Activated T-cell treated with anti-CD3 and anti-CD28 coated beads, Interleukin-2, amount 50 U/mL, for 72 hours (primary cell): Measurements from ENCODE around the gene NPHS2. TPM values are rescaled to one million over a fixed set of nuclear protein-coding genes. Genes with fewer than 3 reads are reported as not detected.
A peak's percentile ranks its signal among the peaks of the same experiment; 100 is the strongest.
"Not testable (repeated sequence)": the region's sequence is repeated elsewhere in the genome, so short reads cannot be mapped to it uniquely, and the experiment has no call there.

Source experiments
- ATAC-seq, 2 donors: fragments of 150-1000 bp; cut with Tn5 transposase; replicated peaks in 1 of 2; 2 replicates each; pipeline ENCODE4 v1.10.0; 2021; ENCODE audit warnings: moderate library complexity in 2 of 2, mild to moderate bottlenecking in 1 of 2
- DNase-seq, 2 donors: peaks; one replicate each; pipeline ENCODE4 v3.0.0; 2021 to 2022; ENCODE audit warnings: mixed read lengths in 1 of 2
- H3K27ac Mint-ChIP-seq: one replicate; pipeline ENCODE4 v1.8.0; 2022; ENCODE audit warnings: mild to moderate bottlenecking, moderate library complexity, mixed read lengths
- H3K27me3 Mint-ChIP-seq: one replicate; pipeline ENCODE4 v1.8.0; 2022; ENCODE audit warnings: low read depth, mixed read lengths
- H3K36me3 Mint-ChIP-seq, 2 donors: one replicate each; pipeline ENCODE4 v1.8.0; 2022; ENCODE audit warnings: mixed read lengths in 2 of 2, mild to moderate bottlenecking in 1 of 2; ENCODE audit not compliant: insufficient read depth in 2 of 2
- H3K4me1 Mint-ChIP-seq: one replicate; pipeline ENCODE4 v1.8.0; 2022; ENCODE audit warnings: low read depth, mixed read lengths
- H3K4me3 Mint-ChIP-seq, 2 donors: one replicate each; pipeline ENCODE4 v1.8.0; 2022; ENCODE audit warnings: mild to moderate bottlenecking in 2 of 2, mixed read lengths in 2 of 2, moderate library complexity in 2 of 2
- H3K9me3 Mint-ChIP-seq, 2 donors: one replicate each; pipeline ENCODE4 v1.8.0; 2022; ENCODE audit warnings: mixed read lengths in 2 of 2
- total RNA-seq, 2 donors: library from RNA; stranded (reverse); gene quantifications; one replicate each; pipeline ENCODE4 v1.2.3, GENCODE V29; 2022

NPHS2 gene
- total RNA-seq, 2 donors from 2014 or later, result not detected

DNA sequence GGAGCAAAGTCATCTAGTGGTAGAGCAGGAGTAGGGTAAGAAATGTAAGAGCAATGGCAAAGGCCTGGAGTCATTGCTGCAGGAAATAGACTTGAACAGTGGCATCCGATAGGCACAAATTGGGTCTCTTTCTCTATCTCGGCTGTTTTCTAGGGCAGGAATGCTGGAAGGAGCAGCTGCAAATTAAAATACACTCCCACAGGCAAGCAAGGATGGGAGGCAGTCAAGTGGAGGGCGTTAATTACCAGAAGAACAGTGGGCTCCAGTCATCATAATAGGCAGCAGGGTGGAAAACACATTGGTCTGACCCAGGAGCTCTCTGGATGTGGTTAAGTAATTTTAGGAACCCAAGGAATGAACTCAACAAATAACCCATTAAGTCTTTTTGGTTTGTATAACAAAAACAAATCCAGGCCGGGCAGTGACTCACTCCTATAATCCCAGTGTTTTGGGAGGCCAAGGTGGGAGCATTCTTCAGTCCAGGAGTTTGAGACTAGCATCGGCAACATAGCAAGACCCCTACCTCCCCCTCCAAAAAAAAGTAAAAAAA lies 8.1 kb upstream of the NPHS2 start:
- no peaks in the 10 kb centered on the region for H3K9me3 Mint-ChIP-seq
- no peaks in the 10 kb centered on the region for H3K4me1 Mint-ChIP-seq
- H3K27me3 Mint-ChIP-seq, result peaks cover 47% of the 10 kb centered on the region
- ATAC-seq, result no peak
- no peak overlapping the region for H3K27ac Mint-ChIP-seq
- H3K36me3 Mint-ChIP-seq, result no peaks in the 10 kb centered on the region
- DNase-seq, result no peak
- H3K4me3 Mint-ChIP-seq, result no peak overlapping the region

GRCh38 chr1:179576509-179576908 lies 761 bp upstream of the NPHS2 start:
- Mint-ChIP-seq H3K36me3 (peaks cover 0 to 2% of the 10 kb centered on the region in 2 donors), H3K9me3 (no peaks in the 10 kb centered on the region), H3K4me1 (peaks cover 8% of the 10 kb centered on the region), H3K27ac (no peak overlapping the region), H3K27me3 (peaks cover 48% of the 10 kb centered on the region), H3K4me3 (peak overlapping the region in 1 of 2 donors; percentile 19)
- ATAC-seq, result no peak
- no peak for DNase-seq

GRCh38 chr1:179558078-179558477 lies 17.7 kb downstream of the NPHS2 start:
- DNase-seq (no peak), ATAC-seq (peak in 1 of 2 donors; percentile 49)
- H3K27ac Mint-ChIP-seq, result no peak overlapping the region
- no peaks in the 10 kb centered on the region for H3K9me3 Mint-ChIP-seq
- H3K27me3 Mint-ChIP-seq, result no peaks in the 10 kb centered on the region
- H3K4me3 Mint-ChIP-seq, result no peak overlapping the region
- H3K36me3 Mint-ChIP-seq, result no peaks in the 10 kb centered on the region
- no peaks in the 10 kb centered on the region for H3K4me1 Mint-ChIP-seq

- H3K9me3 Mint-ChIP-seq, result no peaks in the 10 kb centered on the region
- H3K4me3 Mint-ChIP-seq, result no peak overlapping the region
- H3K36me3 Mint-ChIP-seq, result no peaks in the 10 kb centered on the region
- H3K27ac Mint-ChIP-seq, result no peak overlapping the region
- DNase-seq (no peak), ATAC-seq (no peak)
- no peaks in the 10 kb centered on the region for H3K27me3 Mint-ChIP-seq
- no peaks in the 10 kb centered on the region for H3K4me1 Mint-ChIP-seq
Observed at GRCh38 chr1:179554427-179554826, 21.3 kb downstream of the NPHS2 start.

- no peaks in the 10 kb centered on the region for H3K27me3 Mint-ChIP-seq
- no peak for DNase-seq
Observed at GRCh38 chr1:179550746-179551682, 24.7 kb downstream of the NPHS2 start.

GRCh38 chr1:179549368-179549700 lies 26.4 kb downstream of the NPHS2 start:
- no peak overlapping the region for H3K27ac Mint-ChIP-seq
- no peaks in the 10 kb centered on the region for H3K27me3 Mint-ChIP-seq
- H3K9me3 Mint-ChIP-seq, result no peaks in the 10 kb centered on the region
- no peaks in the 10 kb centered on the region for H3K4me1 Mint-ChIP-seq
- no peak overlapping the region for H3K4me3 Mint-ChIP-seq
- no peaks in the 10 kb centered on the region for H3K36me3 Mint-ChIP-seq
- DNase-seq (no peak), ATAC-seq (no peak)

More at GRCh38 chr1:179550746-179551682, 24.7 kb downstream of the NPHS2 start:
- Mint-ChIP-seq H3K4me1 (no peaks in the 10 kb centered on the region), H3K36me3 (no peaks in the 10 kb centered on the region), H3K4me3 (no peak overlapping the region), H3K9me3 (no peaks in the 10 kb centered on the region), H3K27ac (no peak overlapping the region)
- ATAC-seq, result peak in 1 of 2 donors; percentile 54

DNA sequence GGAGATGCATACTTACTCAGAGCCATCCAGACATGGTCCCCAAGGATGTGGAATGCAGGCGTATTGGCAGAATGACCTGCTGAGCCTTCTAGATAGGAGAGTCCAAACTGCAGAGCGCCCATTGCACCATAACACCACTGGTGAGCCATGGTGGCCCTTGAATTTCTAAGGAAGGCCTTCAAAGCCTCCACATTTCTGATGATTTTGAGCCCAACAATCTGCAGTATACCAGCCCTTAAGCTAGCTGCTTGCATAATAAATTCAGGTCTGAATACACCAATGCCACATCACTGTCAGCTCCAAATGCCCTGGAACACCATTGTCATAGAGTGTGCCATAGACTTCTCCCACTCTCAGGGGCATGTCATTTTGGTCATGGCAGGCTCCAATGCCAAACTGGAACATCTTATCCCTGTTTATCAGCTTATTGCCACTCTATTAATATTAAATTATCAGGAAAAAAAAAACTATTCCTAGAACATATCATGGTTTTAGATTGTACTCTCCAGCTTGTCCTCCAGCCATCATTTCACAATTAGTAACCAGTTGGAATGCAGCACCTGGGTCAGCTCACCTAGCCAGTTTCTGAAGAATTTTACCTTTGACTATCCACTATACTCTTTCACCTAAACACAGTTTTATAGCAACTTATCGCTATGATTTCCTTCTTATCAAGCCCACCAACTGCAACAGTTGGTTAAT lies 26.9 kb downstream of the NPHS2 start:
- no peak overlapping the region for H3K27ac Mint-ChIP-seq
- ATAC-seq, result no peak
- no peaks in the 10 kb centered on the region for H3K4me1 Mint-ChIP-seq
- no peak for DNase-seq
- no peak overlapping the region for H3K4me3 Mint-ChIP-seq
- H3K36me3 Mint-ChIP-seq, result no peaks in the 10 kb centered on the region
- H3K27me3 Mint-ChIP-seq, result no peaks in the 10 kb centered on the region
- H3K9me3 Mint-ChIP-seq, result no peaks in the 10 kb centered on the region

GRCh38 chr1:179547021-179547535 lies 28.7 kb downstream of the NPHS2 start:
- DNase-seq, result no peak
- Mint-ChIP-seq H3K36me3 (no peaks in the 10 kb centered on the region), H3K27ac (no peak overlapping the region), H3K4me3 (no peak overlapping the region), H3K9me3 (no peaks in the 10 kb centered on the region), H3K4me1 (no peaks in the 10 kb centered on the region), H3K27me3 (peaks cover 6% of the 10 kb centered on the region)
- no peak for ATAC-seq

GRCh38 chr1:179545321-179545720 lies 30.4 kb downstream of the NPHS2 start:
- Mint-ChIP-seq H3K27ac (no peak overlapping the region), H3K4me1 (no peaks in the 10 kb centered on the region), H3K27me3 (peaks cover 6% of the 10 kb centered on the region), H3K4me3 (no peak overlapping the region), H3K36me3 (no peaks in the 10 kb centered on the region), H3K9me3 (no peaks in the 10 kb centered on the region)
- DNase-seq (no peak), ATAC-seq (no peak)

- Mint-ChIP-seq H3K36me3 (no peaks in the 10 kb centered on the region), H3K9me3 (peaks cover 0 to 7% of the 10 kb centered on the region in 2 donors), H3K4me1 (no peaks in the 10 kb centered on the region), H3K27ac (no peak overlapping the region), H3K27me3 (peaks cover 6% of the 10 kb centered on the region), H3K4me3 (no peak overlapping the region)
- ATAC-seq, result no peak
- DNase-seq, result no peak
Observed at GRCh38 chr1:179541774-179542173, 34.0 kb downstream of the NPHS2 start.

DNA sequence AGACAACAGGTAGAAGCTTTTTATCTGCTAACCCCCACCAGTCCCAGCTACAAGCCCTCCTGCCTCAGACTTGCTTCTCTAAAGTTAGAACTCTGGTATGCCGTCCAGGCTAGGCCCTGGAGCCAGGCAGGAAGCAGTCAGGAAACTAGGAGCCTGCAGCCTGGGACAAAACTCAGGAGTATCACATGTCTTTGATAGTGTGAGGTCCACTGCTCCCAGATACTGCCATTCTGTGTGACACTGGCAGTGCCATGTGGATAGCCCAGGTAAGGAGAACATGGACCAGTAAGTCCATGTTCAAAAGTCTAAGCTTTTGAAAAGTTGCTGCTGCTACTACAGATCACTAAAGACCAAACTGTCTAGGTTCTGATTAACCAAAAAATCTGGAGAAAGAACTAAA lies 45.4 kb downstream of the NPHS2 start:
- Mint-ChIP-seq H3K9me3 (peaks cover 0 to 3% of the 10 kb centered on the region in 2 donors), H3K4me3 (no peak overlapping the region), H3K36me3 (no peaks in the 10 kb centered on the region), H3K27me3 (no peaks in the 10 kb centered on the region), H3K4me1 (no peaks in the 10 kb centered on the region), H3K27ac (no peak overlapping the region)
- no peak for ATAC-seq
- no peak for DNase-seq

DNA sequence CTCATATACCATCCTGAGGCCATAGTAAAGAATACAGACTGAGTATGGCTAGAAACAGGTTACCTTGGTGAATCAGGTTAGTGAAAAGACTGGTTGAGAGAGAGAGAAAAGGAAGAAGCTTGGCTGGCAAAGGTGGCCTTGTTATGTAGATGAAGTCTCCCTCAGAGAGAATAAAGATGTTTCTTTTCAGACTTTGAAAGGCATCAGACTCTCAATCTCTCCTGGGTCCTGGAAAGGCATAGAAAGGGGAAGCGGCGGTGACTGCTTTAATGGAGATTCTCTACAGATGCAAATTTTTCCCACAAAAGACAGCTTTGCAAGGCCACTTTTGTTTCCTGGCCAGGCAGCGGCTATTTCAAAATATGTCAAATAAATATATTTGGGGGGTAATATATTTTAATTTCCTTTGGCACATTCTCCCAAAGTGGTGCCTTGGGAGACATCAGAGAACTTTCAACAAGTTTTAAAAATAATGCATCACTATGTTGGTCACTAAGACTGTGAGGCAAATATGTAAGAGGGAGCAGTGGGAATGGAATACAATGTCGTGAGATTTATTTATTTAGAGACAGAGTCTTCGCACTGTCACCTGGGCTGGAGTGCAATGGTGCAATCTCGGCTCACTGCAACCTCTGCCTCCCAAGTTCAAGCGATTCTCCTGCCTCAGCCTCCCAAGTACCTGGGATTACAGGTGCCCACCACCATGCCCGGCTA lies 46.1 kb downstream of the NPHS2 start:
- Mint-ChIP-seq H3K27ac (no peak overlapping the region), H3K4me1 (no peaks in the 10 kb centered on the region), H3K27me3 (peaks cover 5% of the 10 kb centered on the region), H3K36me3 (no peaks in the 10 kb centered on the region), H3K4me3 (no peak overlapping the region), H3K9me3 (peaks cover 0 to 3% of the 10 kb centered on the region in 2 donors)
- DNase-seq (no peak), ATAC-seq (no peak)

- not testable (repeated sequence) for H3K4me3 Mint-ChIP-seq, H3K27me3 Mint-ChIP-seq, H3K9me3 Mint-ChIP-seq, ATAC-seq, H3K36me3 Mint-ChIP-seq, H3K27ac Mint-ChIP-seq, H3K4me1 Mint-ChIP-seq, DNase-seq
Observed at GRCh38 chr1:179518544-179518943, 57.2 kb downstream of the NPHS2 start.
